ENCODE results near the gene ZBTB11.

- TF ChIP-seq, protein P1, sequence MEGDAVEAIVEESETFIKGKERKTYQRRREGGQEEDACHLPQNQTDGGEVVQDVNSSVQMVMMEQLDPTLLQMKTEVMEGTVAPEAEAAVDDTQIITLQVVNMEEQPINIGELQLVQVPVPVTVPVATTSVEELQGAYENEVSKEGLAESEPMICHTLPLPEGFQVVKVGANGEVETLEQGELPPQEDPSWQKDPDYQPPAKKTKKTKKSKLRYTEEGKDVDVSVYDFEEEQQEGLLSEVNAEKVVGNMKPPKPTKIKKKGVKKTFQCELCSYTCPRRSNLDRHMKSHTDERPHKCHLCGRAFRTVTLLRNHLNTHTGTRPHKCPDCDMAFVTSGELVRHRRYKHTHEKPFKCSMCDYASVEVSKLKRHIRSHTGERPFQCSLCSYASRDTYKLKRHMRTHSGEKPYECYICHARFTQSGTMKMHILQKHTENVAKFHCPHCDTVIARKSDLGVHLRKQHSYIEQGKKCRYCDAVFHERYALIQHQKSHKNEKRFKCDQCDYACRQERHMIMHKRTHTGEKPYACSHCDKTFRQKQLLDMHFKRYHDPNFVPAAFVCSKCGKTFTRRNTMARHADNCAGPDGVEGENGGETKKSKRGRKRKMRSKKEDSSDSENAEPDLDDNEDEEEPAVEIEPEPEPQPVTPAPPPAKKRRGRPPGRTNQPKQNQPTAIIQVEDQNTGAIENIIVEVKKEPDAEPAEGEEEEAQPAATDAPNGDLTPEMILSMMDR (conservative IDR thresholded peaks at IDR 0.05; ENCODE audit: low read depth in 2 of 2) = no peak
- no peak for TF ChIP-seq EZH2 (IDR thresholded peaks at IDR 0.05; ENCODE audit: low read depth, unreplicated experiment)
- TF ChIP-seq POLR2AphosphoS5 (IDR thresholded peaks at IDR 0.05; ENCODE audit: low read depth) = no peak
- TF ChIP-seq ZNF331 (CRISPR knock-in tag; IDR thresholded peaks at IDR 0.05; ENCODE audit: low read depth) = no peak
- no peak for TF ChIP-seq EZH2phosphoT487 (IDR thresholded peaks at IDR 0.05; ENCODE audit: unreplicated experiment)
- TF ChIP-seq, protein P2, sequence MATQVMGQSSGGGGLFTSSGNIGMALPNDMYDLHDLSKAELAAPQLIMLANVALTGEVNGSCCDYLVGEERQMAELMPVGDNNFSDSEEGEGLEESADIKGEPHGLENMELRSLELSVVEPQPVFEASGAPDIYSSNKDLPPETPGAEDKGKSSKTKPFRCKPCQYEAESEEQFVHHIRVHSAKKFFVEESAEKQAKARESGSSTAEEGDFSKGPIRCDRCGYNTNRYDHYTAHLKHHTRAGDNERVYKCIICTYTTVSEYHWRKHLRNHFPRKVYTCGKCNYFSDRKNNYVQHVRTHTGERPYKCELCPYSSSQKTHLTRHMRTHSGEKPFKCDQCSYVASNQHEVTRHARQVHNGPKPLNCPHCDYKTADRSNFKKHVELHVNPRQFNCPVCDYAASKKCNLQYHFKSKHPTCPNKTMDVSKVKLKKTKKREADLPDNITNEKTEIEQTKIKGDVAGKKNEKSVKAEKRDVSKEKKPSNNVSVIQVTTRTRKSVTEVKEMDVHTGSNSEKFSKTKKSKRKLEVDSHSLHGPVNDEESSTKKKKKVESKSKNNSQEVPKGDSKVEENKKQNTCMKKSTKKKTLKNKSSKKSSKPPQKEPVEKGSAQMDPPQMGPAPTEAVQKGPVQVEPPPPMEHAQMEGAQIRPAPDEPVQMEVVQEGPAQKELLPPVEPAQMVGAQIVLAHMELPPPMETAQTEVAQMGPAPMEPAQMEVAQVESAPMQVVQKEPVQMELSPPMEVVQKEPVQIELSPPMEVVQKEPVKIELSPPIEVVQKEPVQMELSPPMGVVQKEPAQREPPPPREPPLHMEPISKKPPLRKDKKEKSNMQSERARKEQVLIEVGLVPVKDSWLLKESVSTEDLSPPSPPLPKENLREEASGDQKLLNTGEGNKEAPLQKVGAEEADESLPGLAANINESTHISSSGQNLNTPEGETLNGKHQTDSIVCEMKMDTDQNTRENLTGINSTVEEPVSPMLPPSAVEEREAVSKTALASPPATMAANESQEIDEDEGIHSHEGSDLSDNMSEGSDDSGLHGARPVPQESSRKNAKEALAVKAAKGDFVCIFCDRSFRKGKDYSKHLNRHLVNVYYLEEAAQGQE (IDR thresholded peaks at IDR 0.05; ENCODE audit: unreplicated experiment) = no peak
- TF ChIP-seq JUNB (IDR thresholded peaks at IDR 0.05; ENCODE audit: unreplicated experiment) = no peak
- TF ChIP-seq ETS1 (IDR thresholded peaks at IDR 0.05) = no peak
- no peak for TF ChIP-seq NANOG (IDR thresholded peaks at IDR 0.05; ENCODE audit: borderline replicate concordance)
Measured at GRCh38 chr3:101685050-101685400, 8.1 kb upstream of the ZBTB11 start.

Data from GM23338 (cell line).